Cerebellar cortex (tissue), 1 donor: Measurements from ENCODE around the gene TSPOAP1.

ENCODE experiments used
- DNase-seq: peaks from one replicate; pipeline ENCODE4 v3.0.0-alpha.2; 2015; ENCODE audit warnings: low spot score

The TSPOAP1 gene

DNA sequence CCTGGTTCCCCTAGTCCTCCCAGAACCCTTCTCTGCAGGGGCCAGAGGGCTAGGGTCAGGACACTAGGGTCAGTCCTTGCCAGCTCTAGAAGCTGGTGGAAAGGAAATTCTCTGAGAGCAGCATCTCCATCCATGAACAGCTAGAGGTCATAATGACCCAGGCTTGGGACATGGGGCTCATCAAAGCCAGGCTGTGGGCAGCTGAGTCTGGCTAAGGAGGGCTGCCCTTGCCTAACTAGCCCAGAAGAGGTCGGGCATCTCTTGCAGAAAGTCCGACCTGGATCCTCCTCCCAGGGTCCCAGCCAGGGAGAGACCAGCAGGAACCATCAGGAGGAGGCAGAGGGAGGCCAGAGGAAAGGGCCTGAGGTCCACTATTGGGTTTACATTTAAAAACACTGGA lies 52.2 kb downstream of the TSPOAP1 start:
- no peak for DNase-seq

DNA sequence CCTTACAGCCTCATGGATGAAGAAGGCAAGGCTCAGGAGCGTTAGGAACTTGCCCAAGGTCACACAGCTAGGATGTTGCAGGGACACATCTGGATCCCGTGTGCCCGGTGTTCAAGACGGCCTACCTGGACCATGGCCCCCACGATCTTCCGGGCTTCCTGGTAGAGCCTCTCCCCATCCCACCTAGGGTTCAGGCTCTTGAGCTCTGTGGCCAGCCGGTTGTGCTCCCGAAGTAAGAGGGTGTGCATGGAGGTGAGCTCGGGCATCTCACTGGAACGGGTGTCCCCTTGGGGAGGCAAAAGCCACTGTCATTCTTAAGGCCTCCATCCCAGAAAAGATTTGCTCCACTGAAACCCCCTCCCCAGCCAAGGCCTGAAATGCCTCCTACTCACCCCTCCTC lies 53.2 kb downstream of the TSPOAP1 start:
- DNase-seq: no peak

DNA sequence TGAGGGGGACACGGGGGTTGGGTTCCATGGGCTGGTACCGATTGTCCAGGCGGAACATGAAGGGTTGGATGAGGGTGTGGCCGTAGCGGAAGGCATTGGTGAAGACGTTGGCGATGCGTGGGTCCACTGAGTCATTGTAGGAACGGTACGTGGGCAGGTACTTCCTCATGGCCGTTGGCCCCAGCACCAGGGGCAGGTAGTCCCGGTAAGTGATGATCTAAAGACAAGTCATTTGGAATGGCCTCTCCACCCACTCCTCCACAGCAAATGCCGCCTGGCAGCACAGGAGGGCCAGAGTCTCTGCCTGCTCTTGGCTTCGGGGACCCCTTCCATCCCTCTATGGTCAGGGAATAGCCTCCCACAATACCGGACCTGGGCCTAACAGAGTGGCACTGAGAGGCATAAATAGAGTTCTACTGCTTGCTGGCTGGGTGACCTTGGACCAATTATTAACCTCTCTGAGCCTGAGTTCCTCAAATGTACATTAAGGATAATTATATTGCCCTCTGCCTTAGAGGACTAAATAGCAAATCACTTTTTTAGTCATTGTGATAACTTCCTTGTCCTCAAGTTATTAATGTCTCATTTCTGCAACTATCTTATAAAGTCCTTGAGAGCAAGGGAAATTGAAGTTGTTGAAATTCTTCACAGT lies 55.0 kb downstream of the TSPOAP1 start:
- DNase-seq: no peak

DNA sequence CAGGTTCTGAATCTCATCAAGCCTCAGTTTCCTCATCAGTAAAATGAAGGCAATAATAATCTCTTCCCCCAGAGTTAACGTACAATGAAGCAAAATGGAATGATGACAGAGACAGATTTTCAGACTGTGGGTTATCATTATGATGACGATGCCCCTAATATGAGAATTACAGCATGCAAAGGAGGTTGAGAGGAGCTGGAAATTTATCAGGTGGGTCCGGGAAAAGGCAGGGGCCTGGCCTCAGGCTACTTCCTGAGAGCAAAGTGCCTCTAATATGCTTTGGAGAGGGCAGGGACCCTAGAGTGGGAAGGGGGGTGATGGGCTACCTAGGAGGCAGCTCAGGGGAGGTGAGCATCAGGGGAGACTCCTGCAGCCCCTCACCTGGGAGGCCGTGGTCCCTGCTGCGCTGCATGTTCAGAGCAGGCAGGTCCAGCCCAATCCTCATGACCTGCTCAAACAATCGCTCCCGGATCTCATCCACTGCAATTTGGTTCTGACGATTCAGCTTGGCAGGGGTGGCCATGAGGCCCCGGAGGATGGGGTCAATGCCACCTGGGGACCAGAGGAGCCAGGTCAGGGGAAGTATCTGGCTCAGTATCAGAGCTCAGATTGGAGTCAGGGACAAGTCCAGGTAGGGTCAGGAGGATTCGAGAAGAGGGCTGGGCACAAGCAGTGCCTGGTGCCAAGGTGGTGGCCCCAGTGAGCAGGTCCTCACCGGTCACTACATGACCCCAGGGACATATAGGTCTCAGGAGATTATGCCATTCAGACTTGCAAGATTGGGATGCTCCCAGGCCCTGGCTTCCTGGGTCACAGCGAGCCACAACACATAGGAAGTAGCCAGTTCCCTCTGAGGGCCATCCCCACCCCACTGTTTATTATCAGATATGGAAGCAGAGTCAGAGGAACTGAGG lies 56.0 kb downstream of the TSPOAP1 start:
- DNase-seq: no peak

DNA sequence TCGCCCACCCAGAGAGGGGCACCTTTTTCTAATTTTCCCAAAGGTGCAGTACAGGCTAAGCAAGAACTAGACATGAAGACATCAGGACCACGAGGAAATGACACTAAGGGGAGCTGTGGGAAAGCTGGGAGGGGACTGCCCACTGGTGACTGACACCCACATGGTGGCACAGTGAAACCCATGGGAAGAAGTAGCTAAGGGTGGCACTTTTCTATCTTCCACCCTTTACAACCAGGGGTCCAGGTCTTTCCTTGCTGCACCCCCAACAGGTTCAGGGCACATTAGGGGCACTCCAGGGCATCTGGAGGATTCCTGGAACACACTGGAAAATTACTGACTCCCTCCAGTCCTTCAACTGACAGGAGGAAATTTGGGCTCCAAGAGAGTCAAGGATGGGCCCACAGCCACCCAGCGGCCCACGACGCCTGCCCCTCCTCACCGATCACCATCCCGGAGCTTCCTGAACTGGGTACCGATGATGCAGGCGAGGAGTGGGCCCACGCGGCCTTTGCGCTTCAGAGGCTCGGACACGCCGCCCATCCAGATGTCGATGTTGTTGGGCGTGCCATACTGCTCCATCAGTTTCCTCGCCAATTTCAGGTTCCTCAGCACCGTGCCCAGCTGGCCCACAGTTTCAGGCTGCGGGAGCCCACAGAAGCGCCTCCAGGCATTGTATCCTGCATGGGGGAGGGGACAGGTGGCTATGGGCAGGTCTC lies 57.2 kb downstream of the TSPOAP1 start:
- DNase-seq: no peak

DNA sequence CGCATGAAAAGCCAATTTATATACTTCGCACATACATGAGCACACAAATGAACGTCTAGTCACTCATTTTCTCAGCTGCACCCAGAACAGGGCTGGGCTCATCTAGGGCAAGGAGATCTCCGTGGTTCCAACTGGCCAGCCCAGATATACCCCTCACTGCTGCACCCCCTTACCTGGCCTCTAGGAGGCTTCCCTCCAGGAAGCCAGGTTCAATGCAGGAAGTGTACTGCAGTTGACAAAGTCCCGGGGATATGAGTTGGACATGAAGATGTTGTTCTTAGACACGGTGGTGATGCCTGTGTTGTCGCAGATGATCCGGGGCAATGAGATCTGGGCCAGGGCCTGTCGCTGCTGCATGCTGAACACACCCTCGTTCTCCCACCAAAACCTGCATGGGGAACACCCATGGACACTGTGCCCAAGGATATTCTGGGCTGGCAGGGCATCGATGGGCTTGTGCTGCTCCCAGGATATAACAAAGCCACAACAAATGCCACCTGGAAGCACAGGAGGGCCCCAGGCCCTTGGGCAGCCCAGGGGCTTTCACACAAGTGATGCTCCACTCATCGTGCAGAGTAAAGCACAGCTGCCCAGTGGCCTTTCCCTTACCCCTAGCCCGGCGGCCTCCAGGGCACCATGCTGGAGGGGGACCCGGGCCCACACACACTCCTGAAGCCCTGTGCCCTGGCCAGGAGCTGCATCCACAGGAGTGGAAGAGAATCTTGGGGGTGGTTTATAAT lies 57.9 kb downstream of the TSPOAP1 start:
- no peak for DNase-seq

DNA sequence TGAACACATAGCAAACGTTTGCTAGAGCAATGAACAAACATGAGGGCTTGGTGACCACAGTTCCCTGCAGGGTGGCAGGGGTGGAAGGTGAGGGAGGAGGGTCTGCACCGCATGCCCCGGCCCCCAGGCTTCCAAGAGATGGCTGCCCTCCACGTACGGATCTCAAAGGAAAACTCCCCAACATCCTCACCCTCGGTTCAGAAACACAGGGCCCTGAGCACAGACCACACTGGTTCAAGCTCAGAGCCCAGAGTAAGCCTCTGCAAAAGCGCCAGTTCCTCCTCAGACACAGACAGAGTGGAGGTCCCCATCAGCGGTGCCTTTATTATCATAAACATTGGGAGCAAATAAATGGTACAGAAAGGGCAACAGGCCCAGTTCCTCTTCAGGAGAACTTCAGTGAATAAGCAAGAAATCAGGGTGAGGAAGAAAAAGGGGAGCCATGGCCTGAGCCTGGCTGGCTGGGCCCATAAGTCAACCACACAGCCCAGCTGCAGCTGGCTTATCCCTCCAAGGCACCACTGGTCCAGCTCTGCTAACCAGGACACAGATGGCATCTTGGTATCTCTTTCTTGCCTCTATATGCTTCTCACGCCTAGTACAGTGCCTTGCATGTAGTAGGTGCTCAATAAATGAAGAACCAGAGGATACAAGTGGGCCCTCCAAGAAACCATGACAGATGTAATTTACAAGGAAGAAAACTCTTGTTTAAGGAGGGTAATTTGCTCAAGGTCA lies 58.9 kb downstream of the TSPOAP1 start:
- DNase-seq: no peak

DNA sequence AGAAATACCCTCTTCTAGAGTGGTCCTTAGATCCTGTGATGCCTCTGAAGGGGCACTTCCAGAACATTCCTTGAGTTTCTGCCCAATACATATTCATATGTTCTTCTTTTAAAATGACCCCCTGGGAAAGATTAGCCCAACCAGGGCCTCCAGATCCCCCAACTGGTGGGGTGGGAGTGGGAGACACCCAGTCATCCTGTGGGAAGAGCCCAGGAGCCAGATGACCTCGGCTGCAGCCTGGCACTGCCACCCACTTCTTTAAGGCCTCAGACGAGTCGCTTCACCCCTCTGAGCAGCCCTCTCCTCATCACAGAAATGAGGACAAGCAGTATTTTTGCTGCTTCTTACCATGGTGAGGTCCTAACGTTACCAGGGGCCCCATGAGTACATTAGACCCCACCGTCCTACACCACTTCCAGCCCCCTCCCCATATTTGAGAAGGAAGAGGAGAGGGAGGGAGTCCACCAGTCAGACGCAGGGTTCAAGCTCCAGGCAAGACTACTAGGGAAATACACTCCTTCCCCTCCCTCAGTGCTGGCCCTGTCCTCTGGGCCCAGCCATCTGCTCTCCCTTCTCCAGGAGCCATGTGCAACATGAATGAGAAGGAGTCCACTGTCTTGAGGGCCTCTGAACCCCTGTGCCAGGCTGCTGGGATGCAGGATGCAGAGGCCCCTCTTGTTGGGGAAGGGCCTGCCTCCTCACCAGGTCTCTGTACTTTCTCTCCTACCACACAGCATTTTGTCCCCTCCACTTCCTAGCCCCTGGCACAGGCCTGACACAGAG lies 59.6 kb downstream of the TSPOAP1 start:
- DNase-seq: no peak

DNA sequence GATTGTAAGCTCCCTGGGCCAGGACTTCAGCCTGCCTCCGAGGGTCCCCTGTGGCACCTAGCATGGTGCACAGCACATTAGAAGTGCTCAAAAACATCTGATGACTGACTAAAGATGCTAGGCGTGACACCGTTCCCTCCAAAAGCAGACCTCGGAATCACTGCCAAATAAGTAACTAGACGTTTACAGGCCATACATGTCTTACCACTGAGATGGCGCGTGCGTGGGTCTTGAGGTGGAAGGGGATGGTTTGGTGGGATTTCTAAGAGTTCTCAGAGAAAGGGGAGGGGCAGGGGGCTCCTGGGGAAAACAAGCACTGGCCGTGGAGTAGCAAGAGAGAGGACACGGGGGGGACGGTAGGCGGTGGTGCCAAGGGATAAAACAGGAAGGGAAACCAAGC lies 60.3 kb downstream of the TSPOAP1 start:
- no peak for DNase-seq

DNA sequence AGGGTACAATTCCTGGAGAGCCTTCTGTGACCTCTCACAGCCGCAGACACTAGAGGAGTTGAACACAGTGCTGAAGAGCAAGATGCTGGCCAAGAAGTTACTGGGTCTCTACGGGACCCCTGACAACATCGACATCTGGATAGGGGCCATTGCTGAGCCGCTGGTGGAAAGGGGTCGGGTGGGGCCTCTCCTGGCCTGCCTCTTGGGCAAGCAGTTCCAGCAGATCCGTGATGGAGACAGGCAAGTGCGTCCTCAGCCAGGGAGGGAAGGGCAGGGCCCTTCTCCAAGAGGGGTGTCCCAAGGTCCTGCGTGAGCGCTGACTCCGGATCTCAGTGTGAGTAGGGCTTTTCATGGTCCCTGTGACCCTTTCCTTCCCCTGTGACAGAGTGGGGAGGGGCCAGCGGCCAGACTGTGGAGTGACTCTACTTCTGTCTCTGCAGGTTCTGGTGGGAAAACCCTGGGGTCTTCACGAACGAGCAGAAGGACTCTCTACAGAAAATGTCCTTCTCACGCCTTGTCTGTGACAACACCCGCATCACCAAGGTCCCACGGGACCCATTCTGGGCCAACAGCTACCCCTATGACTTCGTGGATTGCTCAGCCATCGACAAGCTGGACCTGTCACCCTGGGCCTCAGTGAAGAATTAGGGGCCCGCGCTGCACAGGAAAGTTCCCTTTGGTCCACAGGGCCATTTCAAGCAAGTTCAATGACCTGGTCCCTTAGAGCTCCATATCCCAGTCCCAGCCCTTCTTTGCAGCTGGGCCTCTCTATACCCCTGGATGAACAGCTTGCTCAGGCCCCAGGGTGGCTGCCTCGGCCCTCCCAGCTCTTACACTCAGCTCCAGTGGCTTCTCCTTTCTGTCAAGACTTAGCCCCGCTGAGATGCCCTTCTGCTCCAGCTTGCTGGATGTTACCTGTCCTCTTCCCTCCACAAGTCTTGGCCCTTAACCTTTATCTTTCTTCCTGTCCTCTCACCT lies 61.0 kb downstream of the TSPOAP1 start:
- DNase-seq: no peak

DNA sequence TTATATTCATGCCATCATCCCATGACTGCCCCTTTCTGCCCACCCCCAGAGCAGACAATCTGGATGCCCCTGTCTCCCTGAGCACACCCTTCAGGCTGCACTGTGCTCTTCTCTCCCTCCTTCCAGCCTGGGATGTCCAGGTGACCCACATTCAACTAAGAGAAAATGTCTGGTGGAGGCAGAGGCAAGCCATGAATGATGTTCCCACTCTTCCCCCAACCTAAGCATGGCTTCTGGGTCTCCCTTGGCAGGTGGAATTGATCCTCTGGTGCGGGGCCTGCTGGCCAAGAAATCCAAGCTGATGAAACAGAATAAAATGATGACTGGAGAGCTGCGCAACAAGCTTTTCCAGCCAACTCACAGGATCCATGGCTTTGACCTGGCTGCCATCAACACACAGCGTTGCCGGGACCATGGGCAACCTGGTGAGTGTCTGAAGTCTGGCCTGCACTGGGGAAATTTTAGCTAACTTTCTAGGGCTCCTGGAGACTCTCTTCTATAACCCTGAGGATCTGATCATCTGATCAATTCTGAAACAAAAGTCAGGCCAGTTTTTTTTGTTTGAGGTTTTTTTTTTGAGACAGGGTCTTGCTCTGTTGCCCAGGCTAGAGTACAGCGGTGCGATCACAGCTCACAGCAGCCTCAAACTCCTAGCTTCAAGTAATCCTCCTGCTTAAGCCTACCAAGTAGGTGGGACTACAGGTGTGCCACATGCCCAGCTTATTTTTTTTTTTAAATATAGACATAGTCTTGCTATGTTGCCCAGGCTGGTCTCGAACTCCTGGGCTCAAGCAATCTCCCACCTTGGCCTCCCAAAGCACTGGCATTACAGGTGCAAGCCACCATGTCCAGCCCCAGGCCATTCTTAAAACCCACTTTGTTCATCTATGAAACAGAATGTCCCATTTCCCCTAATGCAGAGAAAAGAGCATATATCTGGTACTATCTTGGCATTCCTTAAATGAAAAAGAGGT lies 62.4 kb downstream of the TSPOAP1 start:
- no peak for DNase-seq

DNA sequence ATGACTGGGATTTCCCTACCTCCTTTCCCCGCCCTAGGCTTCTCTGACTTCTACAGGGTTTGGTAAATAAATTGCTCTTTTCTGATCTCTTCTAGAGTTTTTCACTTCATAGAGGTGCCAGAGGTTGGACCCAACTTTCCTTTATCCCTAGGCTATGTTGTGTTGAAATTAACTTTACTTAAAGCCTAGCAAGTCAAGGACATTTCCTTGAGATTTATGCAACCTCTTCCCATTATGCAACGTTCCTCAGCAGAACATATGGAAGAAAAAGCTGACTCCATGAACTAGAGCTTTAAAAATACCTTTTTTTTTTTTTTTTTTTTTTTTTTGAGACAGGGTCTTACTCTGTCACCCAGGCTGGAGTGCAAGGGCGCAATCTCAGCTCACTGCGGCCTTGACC lies 63.3 kb downstream of the TSPOAP1 start:
- DNase-seq: no peak

DNA sequence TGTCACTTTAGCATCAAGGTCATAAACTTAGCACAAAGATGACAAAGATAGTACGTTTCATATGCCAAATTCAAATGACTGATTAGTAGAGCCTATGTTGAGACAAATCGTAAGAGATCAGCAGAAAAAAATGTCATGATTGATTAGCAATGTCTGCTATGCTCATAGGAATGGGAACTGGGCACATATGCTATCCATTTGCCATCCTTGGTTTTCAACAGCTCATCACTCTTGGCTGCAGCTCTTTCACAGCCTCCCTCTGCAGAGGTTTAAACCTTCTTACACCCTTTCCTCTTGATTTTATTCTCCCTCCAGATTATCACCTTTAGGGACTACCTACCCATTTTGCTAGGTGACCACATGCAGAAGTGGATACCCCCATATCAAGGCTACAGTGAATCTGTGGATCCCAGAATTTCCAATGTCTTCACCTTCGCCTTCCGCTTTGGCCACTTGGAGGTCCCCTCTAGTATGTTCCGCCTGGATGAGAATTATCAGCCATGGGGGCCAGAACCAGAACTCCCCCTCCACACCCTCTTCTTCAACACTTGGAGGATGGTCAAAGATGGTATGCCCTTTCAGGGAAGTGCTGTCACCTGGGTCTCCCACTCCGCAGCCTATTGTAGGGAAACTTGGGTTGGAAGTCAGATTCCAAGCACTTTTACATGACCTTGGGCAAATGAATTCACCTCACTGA lies 64.0 kb downstream of the TSPOAP1 start:
- DNase-seq: no peak

DNA sequence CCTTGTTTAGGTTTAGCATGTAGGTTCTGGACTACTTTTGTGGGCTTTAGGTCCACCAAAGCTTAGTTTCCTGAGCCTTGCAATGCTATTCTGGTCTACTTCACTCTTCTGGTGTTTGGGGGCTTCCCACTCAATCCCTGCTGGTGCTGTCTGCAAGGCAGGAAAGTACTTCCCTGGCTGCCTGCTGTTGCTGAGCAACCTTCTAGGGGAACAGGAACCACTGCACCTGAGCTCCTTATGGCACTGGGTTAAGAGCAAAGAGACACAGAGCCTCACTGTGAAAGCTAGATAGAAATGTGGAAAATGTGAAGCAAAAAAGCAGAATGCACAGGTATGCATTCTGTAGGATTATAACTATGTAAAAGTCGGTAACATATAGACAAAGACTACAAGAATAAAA lies 64.8 kb downstream of the TSPOAP1 start:
- DNase-seq: no peak

DNA sequence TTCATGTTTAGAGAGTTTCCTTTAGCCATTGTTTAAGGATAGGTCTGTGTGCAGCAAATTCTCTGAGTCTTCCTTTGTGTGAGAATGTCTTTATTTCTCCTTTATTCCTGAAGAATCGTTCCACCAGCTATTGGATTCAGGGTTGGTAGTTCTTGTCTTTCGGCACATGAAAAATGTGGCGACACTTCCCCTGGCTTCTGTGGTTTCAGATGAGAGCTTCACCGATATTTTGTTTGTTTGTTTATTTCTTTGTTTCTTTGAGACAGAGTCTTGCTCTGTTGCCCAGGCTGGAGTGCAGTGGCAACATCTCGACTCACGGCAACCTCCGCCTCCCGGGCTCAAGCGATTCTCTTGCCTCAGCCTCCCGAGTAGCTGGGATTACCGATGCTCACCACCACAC lies 66.4 kb downstream of the TSPOAP1 start:
- DNase-seq: no peak

DNA sequence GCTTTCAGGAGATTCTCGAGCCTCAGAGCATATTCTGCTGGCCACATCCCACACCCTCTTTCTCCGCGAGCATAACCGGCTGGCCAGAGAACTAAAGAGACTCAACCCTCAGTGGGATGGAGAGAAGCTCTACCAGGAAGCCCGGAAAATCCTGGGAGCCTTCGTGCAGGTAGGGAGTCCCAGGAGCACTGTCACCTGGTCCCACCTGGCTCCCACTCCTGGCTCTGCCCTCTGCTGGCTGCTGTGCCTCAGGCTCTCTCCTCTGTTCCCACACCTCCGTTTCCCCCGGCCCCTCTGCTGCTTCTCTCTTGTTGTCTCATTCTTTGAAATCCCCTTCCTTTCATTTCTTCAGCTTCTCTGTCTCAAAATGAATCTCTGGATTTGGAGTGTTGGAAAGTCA lies 73.8 kb downstream of the TSPOAP1 start:
- DNase-seq: no peak

DNA sequence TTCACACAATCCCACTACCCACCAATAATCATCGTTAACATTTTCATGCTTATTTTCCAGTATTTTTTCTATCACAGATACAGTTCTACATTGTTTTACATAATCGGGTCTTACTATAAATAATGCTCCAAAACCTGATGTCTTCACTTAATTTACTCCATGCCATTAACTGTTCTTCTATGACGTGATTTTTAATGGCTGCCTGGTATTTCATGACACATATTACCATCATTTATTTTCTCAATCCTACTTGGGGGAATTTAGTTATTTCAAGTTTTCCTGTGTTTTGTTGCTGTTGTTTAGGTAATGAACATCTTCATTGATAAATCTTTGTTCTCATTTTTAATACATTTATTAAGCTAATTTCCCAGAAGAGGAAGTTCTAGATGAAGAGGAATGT lies 75.5 kb downstream of the TSPOAP1 start:
- no peak for DNase-seq

DNA sequence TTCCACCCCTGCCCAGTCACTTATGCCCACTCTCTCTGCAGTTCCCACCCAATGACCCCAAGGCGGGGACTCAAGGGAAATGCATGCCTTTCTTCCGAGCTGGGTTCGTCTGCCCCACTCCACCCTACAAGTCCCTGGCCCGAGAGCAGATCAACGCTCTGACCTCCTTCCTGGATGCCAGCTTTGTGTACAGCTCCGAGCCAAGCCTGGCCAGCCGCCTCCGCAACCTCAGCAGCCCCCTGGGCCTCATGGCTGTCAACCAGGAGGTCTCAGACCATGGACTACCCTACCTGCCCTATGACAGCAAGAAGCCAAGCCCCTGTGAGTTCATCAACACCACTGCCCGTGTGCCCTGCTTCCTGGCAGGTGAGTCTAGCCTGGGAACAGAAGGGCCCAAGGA lies 76.5 kb downstream of the TSPOAP1 start:
- DNase-seq: no peak
